GM12865 (cell line): ENCODE results near the gene ZNF496.
"Not testable (repeated sequence)": the region's sequence is repeated elsewhere in the genome, so short reads cannot be mapped to it uniquely, and the experiment has no call there.

Experiments used
- DNase-seq: peaks from one replicate; pipeline ENCODE4 v3.0.0; 2010; ENCODE audit warnings: low read depth
- H3K4me3 ChIP-seq: 2 replicates; pipeline ENCODE4 v1.5.1; 2011; ENCODE audit warnings: mild to moderate bottlenecking, low read depth, low read length, control low read depth
- CTCF ChIP-seq: IDR thresholded peaks from 2 replicates; pipeline ENCODE4 v1.5.1; 2011; ENCODE audit warnings: low read length, control low read depth, low read depth, inconsistent platforms; ENCODE audit not compliant: insufficient read depth; ENCODE audit errors: missing control alignments

ZNF496 gene

GRCh38 chr1:247357781-247358211 lies 26.1 kb upstream of the ZNF496 start:
- TF ChIP-seq CTCF: no peak
- peak; percentile 85 for DNase-seq
- H3K4me3 ChIP-seq: no peak overlapping the region

- TF ChIP-seq CTCF: no peak
- no peak for DNase-seq
- no peak overlapping the region for H3K4me3 ChIP-seq
Observed at GRCh38 chr1:247357052-247357780, 25.5 kb upstream of the ZNF496 start.

GRCh38 chr1:247355160-247355559 lies 23.5 kb upstream of the ZNF496 start:
- not testable (repeated sequence) for H3K4me3 ChIP-seq, DNase-seq

- no peak for TF ChIP-seq CTCF
- no peak for DNase-seq
- H3K4me3 ChIP-seq: no peak overlapping the region
Observed at GRCh38 chr1:247352175-247352574, 20.5 kb upstream of the ZNF496 start.

- no peak for DNase-seq
- no peak for TF ChIP-seq CTCF
- H3K4me3 ChIP-seq: no peak overlapping the region
Observed at GRCh38 chr1:247350587-247350986, 18.9 kb upstream of the ZNF496 start.

- no peak overlapping the region for H3K4me3 ChIP-seq
- no peak for TF ChIP-seq CTCF
- no peak for DNase-seq
Observed at GRCh38 chr1:247347477-247348222, 16.0 kb upstream of the ZNF496 start.

GRCh38 chr1:247345881-247346280 lies 14.2 kb upstream of the ZNF496 start:
- no peak overlapping the region for H3K4me3 ChIP-seq
- TF ChIP-seq CTCF: no peak
- DNase-seq: no peak
